HFF-Myc (cell line): ENCODE measurements around the gene GSTA4.
A peak's percentile ranks its signal among the peaks of the same experiment; 100 is the strongest.

Experiments used
- DNase-seq: peaks from one replicate; pipeline ENCODE4 v3.0.0-alpha.2; 2011; ENCODE audit warnings: low read depth; ENCODE audit errors: extremely low read depth
- H3K4me3 ChIP-seq: replicated peaks from 2 replicates; pipeline ENCODE4 v1.5.1; 2011; ENCODE audit warnings: low read depth, mild to moderate bottlenecking, control low read depth, low read length
- TF ChIP-seq, protein P1 (sequence below): IDR thresholded peaks from 2 replicates; pipeline ENCODE4 v1.5.1; 2012; ENCODE audit warnings: mild to moderate bottlenecking, low read depth, low read length, control low read depth; ENCODE audit errors: missing control alignments

The GSTA4 gene, protein sequence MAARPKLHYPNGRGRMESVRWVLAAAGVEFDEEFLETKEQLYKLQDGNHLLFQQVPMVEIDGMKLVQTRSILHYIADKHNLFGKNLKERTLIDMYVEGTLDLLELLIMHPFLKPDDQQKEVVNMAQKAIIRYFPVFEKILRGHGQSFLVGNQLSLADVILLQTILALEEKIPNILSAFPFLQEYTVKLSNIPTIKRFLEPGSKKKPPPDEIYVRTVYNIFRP

DNA sequence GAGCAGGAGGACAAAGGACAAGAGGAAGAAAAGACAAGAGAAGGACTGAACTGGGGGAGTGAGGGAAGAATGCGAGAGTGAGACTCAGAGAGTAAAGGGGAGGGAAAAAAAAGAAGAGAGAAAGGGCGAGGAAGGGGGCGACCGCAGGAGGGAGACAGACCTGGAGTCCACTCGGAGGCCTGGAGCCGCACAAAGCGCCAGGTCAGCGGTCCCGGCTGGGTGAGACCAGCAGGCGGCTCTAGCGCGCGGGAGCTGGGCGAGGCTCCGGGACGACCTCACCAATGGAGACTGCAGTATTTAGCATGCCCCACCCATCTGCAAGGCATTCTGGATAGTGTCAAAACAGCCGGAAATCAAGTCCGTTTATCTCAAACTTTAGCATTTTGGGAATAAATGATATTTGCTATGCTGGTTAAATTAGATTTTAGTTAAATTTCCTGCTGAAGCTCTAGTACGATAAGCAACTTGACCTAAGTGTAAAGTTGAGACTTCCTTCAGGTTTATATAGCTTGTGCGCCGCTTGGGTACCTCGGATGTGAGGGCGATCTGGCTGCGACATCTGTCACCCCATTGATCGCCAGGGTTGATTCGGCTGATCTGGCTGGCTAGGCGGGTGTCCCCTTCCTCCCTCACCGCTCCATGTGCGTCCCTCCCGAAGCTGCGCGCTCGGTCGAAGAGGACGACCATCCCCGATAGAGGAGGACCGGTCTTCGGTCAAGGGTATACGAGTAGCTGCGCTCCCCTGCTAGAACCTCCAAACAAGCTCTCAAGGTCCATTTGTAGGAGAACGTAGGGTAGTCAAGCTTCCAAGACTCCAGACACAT lies at the start of gene GSTA4:
TSS of gene GSTA4 (minus strand) at position 196 of the 824 bp plus-strand sequence. CDS start 1,041 bp downstream, outside the sequence.
- TF ChIP-seq, protein P1, sequence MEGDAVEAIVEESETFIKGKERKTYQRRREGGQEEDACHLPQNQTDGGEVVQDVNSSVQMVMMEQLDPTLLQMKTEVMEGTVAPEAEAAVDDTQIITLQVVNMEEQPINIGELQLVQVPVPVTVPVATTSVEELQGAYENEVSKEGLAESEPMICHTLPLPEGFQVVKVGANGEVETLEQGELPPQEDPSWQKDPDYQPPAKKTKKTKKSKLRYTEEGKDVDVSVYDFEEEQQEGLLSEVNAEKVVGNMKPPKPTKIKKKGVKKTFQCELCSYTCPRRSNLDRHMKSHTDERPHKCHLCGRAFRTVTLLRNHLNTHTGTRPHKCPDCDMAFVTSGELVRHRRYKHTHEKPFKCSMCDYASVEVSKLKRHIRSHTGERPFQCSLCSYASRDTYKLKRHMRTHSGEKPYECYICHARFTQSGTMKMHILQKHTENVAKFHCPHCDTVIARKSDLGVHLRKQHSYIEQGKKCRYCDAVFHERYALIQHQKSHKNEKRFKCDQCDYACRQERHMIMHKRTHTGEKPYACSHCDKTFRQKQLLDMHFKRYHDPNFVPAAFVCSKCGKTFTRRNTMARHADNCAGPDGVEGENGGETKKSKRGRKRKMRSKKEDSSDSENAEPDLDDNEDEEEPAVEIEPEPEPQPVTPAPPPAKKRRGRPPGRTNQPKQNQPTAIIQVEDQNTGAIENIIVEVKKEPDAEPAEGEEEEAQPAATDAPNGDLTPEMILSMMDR: peak; percentile 75
- DNase-seq: peak; percentile 96
- peak within 1 kb of the TSS; percentile 55 for H3K4me3 ChIP-seq

DNA sequence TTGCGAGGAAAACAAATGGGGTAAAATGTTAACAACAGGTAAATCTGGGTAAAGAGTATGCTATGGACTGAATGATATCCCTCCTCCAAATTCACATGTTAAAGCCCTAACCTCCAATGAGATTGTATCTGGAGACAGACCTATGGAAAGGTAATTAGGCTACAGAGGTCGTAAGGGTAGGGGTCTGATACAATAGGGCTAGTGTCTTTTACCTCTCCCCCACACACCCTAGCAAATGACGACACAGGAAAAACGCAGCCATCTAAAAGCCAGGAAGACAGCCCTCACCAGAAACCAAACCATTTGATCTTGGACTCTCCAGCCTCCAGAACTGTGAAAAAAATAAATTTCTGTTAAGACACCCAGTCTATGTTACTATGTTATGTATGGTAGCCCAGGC lies 49.5 kb upstream of the GSTA4 start:
- TF ChIP-seq, protein P1: no peak
- DNase-seq: no peak
- H3K4me3 ChIP-seq: no peak overlapping the region

- DNase-seq: no peak
- TF ChIP-seq, protein P1: no peak
- no peak overlapping the region for H3K4me3 ChIP-seq
These were observed 49.0 kb upstream of the GSTA4 start for GRCh38 chr6:53044071-53044470.

DNA sequence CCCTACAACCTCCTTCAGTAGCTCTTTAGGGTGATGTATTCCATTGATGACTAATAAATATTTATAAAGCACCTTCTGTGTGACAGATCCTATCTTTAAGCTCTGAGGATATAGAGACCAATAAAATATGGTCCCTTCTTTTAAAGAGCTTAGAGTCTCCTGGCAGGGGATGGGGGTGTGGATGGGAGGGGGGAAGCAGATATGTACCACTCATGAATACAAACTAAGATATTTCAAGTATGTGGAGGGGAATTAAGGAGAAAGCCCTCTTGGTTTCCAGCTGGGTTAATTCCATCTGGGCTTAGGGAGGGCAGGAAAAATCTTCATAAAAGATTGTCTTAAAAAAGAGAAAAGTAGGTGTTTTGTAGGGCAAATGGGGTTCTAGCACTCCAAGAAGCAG lies 48.5 kb upstream of the GSTA4 start:
- TF ChIP-seq, protein P1: no peak
- no peak overlapping the region for H3K4me3 ChIP-seq
- no peak for DNase-seq

DNA sequence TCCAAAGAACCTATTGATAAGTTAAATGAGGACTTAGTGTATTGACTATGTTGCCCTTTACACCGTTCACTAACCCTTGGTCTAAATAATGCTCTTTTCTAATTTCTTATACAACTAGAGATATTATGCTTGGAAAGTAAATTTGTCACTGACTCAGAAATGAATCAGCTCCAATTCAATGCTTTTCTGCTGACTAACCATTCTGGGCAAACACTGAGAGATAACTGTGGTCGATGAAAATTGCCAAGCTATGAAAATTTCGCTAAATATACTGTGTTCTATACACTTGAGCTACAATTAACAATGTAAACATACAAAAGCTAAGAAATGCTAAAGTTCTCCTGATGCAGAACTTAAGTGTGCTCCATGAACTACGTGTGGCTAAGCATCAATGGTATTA lies 47.0 kb upstream of the GSTA4 start:
- no peak for DNase-seq
- TF ChIP-seq, protein P1: no peak
- H3K4me3 ChIP-seq: no peak overlapping the region

DNA sequence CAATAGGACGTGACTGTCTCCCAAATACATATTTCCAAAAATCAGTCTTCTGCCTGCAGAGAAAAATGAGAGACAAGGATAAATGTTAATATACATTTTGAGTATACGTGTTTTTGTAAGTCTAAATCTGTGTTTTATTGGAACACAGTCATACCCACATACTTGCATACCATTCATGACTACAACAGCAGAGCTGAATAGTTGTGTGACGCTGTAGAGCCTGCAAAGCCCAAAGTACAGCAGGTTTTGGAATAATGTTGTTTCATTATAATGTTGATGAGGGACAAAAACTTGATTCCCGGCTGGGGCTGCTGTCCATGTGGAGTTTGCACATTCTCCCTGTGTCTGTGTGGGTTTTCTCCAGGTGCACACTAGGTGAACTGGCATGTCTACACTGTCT lies 46.3 kb upstream of the GSTA4 start:
- no peak overlapping the region for H3K4me3 ChIP-seq
- no peak for DNase-seq
- TF ChIP-seq, protein P1: no peak
